ENCODE results near the gene SULF2. TPM values are rescaled to one million over a fixed set of nuclear protein-coding genes. Genes with fewer than 3 reads are reported as not detected.
"Not testable (repeated sequence)": the region's sequence is repeated elsewhere in the genome, so short reads cannot be mapped to it uniquely, and the experiment has no call there.

Gene SULF2
- total RNA-seq, 1 experiment from 2014 or later: not detected

GRCh38 chr20:47801079-47801478, 15.8 kb upstream of the SULF2 start:
- Histone ChIP-seq H3K9ac (ENCODE audit: low read length) (no peak overlapping the region), H3K27ac (ENCODE audit: low read length) (no peak overlapping the region), H3K4me3 (ENCODE audit: low read length) (no peak overlapping the region), H4K20me1 (ENCODE audit: insufficient read depth, low read depth, low read length) (no peaks in the 10 kb centered on the region), H3K4me2 (ENCODE audit: low read depth, low read length, poor library complexity, severe bottlenecking) (no peak overlapping the region), H3K27me3 (ENCODE audit: low read length) (no peaks in the 10 kb centered on the region), H3K9me3 (ENCODE audit: low read length) (no peaks in the 10 kb centered on the region), H3K4me1 (ENCODE audit: low read length) (no peaks in the 10 kb centered on the region), H2AFZ (ENCODE audit: low read length) (no peak overlapping the region), H3K36me3 (ENCODE audit: insufficient read depth, low read length) (no peaks in the 10 kb centered on the region), H3K79me2 (ENCODE audit: low read length) (no peaks in the 10 kb centered on the region), H3K9me2 (replicated peaks; ENCODE audit: insufficient read depth, low read length) (no peaks in the 10 kb centered on the region)
- no peak for DNase-seq

DNA sequence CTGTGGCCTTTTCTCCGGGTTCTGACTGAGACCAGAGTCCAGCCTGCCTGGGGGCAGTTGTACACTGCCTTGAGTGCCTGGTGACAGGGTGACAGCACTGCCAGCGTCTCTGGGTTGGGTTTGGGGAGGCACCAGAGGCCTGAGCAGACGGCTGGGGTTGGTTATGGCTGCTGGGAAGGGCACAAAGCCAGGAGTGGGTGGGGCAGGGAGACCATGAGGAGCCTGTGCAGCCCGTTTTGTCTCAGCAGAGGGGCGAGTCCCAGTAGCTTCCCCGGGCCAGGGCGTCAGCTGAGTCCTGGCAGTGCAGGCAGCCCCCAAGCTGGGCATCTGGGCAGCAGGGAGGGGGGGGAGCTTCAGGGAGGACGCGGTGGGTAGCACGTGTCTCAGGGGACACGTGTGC, 15.3 kb upstream of the SULF2 start:
- Histone ChIP-seq H3K27me3 (ENCODE audit: low read length) (no peaks in the 10 kb centered on the region), H4K20me1 (ENCODE audit: insufficient read depth, low read depth, low read length) (no peaks in the 10 kb centered on the region), H2AFZ (ENCODE audit: low read length) (no peak overlapping the region), H3K9me2 (replicated peaks; ENCODE audit: insufficient read depth, low read length) (no peaks in the 10 kb centered on the region), H3K27ac (ENCODE audit: low read length) (no peak overlapping the region), H3K4me2 (ENCODE audit: low read depth, low read length, poor library complexity, severe bottlenecking) (no peak overlapping the region), H3K9ac (ENCODE audit: low read length) (no peak overlapping the region), H3K36me3 (ENCODE audit: insufficient read depth, low read length) (no peaks in the 10 kb centered on the region), H3K4me1 (ENCODE audit: low read length) (no peaks in the 10 kb centered on the region), H3K9me3 (ENCODE audit: low read length) (no peaks in the 10 kb centered on the region), H3K4me3 (ENCODE audit: low read length) (no peak overlapping the region), H3K79me2 (ENCODE audit: low read length) (no peaks in the 10 kb centered on the region)
- DNase-seq: no peak

DNA sequence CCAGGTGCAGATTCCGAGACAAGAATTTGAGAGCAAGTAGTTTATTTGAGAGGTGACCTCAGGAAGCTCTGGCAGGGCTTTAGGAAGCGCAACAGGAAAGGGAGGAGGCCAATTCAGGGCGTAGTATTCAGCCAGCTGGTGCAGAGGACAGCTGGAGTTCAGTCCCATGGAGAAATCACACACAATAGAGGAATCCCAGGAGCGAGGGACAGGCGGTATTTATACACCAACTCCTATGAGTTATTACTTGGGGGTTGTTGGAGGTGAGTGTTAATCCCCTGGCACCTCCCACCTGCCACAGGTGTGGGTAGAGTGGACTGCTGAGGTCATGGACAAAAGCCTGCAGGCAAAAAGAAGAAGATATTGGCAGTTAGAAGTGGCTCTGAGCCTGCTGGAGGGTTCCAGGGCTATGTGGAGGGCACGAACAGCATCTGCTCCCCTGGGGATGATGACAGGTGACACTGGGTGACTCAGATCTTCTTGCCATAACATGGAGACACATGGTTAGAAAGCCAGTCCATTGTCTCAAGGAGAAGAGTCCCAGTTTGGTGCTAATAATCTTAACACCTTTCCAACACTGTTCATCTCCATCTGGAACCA, 13.9 kb upstream of the SULF2 start:
- Histone ChIP-seq H3K27ac (ENCODE audit: low read length) (no peak overlapping the region), H3K9me2 (replicated peaks; ENCODE audit: insufficient read depth, low read length) (no peaks in the 10 kb centered on the region), H3K79me2 (ENCODE audit: low read length) (no peaks in the 10 kb centered on the region), H2AFZ (ENCODE audit: low read length) (no peak overlapping the region), H3K27me3 (ENCODE audit: low read length) (no peaks in the 10 kb centered on the region), H3K36me3 (ENCODE audit: insufficient read depth, low read length) (no peaks in the 10 kb centered on the region), H3K9me3 (ENCODE audit: low read length) (no peaks in the 10 kb centered on the region), H3K4me3 (ENCODE audit: low read length) (no peak overlapping the region), H4K20me1 (ENCODE audit: insufficient read depth, low read depth, low read length) (no peaks in the 10 kb centered on the region), H3K9ac (ENCODE audit: low read length) (no peak overlapping the region), H3K4me2 (ENCODE audit: low read depth, low read length, poor library complexity, severe bottlenecking) (no peak overlapping the region), H3K4me1 (ENCODE audit: low read length) (no peaks in the 10 kb centered on the region)
- no peak for DNase-seq

DNA sequence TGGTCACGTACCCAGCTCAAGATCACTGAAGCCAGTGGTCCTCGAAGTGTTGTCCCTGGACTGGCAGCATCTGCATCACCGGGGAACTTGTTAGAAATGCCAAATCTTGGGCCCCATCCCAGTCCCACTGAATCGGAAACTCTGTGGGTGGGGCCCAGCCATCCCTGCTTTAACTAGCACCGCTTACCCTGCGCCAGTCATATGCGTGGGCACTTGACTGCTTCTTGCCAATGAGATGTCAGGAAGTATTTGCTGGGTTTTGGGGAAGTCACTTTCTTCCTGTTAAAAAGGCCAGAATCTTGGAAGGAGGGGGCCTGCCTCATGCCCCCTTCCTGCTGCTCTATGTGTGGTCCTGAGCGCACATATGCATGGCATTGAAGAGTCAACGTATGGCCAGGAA, 11.7 kb upstream of the SULF2 start:
- H3K9me2 ChIP-seq (replicated peaks; ENCODE audit: insufficient read depth, low read length): no peaks in the 10 kb centered on the region
- H3K27ac ChIP-seq (ENCODE audit: low read length): no peak overlapping the region
- no peaks in the 10 kb centered on the region for H4K20me1 ChIP-seq (ENCODE audit: insufficient read depth, low read depth, low read length)
- no peaks in the 10 kb centered on the region for H3K27me3 ChIP-seq (ENCODE audit: low read length)
- DNase-seq: no peak
- H3K9ac ChIP-seq (ENCODE audit: low read length): no peak overlapping the region
- no peaks in the 10 kb centered on the region for H3K79me2 ChIP-seq (ENCODE audit: low read length)
- H3K4me1 ChIP-seq (ENCODE audit: low read length): no peaks in the 10 kb centered on the region
- H3K9me3 ChIP-seq (ENCODE audit: low read length): no peaks in the 10 kb centered on the region
- H3K4me3 ChIP-seq (ENCODE audit: low read length): no peak overlapping the region
- no peak overlapping the region for H3K4me2 ChIP-seq (ENCODE audit: low read depth, low read length, poor library complexity, severe bottlenecking)
- H3K36me3 ChIP-seq (ENCODE audit: insufficient read depth, low read length): no peaks in the 10 kb centered on the region
- no peak overlapping the region for H2AFZ ChIP-seq (ENCODE audit: low read length)

GRCh38 chr20:47795214-47795907, 10.1 kb upstream of the SULF2 start:
- no peaks in the 10 kb centered on the region for H3K9me2 ChIP-seq (replicated peaks; ENCODE audit: insufficient read depth, low read length)
- H3K4me3 ChIP-seq (ENCODE audit: low read length): no peak overlapping the region
- no peaks in the 10 kb centered on the region for H3K9me3 ChIP-seq (ENCODE audit: low read length)
- H3K36me3 ChIP-seq (ENCODE audit: insufficient read depth, low read length): no peaks in the 10 kb centered on the region
- no peaks in the 10 kb centered on the region for H3K4me1 ChIP-seq (ENCODE audit: low read length)
- H3K9ac ChIP-seq (ENCODE audit: low read length): no peak overlapping the region
- no peaks in the 10 kb centered on the region for H3K27me3 ChIP-seq (ENCODE audit: low read length)
- DNase-seq: no peak
- H3K4me2 ChIP-seq (ENCODE audit: low read depth, low read length, poor library complexity, severe bottlenecking): no peak overlapping the region
- H4K20me1 ChIP-seq (ENCODE audit: insufficient read depth, low read depth, low read length): no peaks in the 10 kb centered on the region
- no peak overlapping the region for H2AFZ ChIP-seq (ENCODE audit: low read length)
- no peaks in the 10 kb centered on the region for H3K79me2 ChIP-seq (ENCODE audit: low read length)
- no peak overlapping the region for H3K27ac ChIP-seq (ENCODE audit: low read length)

DNA sequence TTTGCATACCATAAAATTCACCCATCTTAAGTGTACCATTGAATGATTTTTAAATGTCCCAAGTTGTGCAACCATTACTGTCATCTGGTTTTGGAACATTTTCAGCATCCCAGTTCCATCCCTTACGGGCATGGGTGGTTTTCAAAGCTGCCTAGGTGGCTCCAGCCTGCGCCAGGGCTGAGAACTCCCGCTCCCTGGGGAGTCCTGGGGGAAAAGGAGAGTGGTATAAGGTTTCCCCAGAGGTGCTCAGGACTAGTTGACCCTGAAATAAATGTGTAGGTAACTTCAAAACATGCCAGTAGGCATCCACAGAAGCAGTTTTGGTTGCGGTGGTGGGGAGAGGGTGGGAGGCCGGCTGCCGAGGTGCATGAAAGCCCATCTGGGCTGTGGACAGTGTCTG, 9.0 kb upstream of the SULF2 start:
- not testable (repeated sequence) for H3K27ac ChIP-seq (ENCODE audit: low read length); H3K9me2 ChIP-seq (replicated peaks; ENCODE audit: insufficient read depth, low read length); H3K9ac ChIP-seq (ENCODE audit: low read length); H3K27me3 ChIP-seq (ENCODE audit: low read length); H3K36me3 ChIP-seq (ENCODE audit: insufficient read depth, low read length); H4K20me1 ChIP-seq (ENCODE audit: insufficient read depth, low read depth, low read length); H3K9me3 ChIP-seq (ENCODE audit: low read length); H3K79me2 ChIP-seq (ENCODE audit: low read length); H2AFZ ChIP-seq (ENCODE audit: low read length); H3K4me1 ChIP-seq (ENCODE audit: low read length); DNase-seq; H3K4me2 ChIP-seq (ENCODE audit: low read depth, low read length, poor library complexity, severe bottlenecking); H3K4me3 ChIP-seq (ENCODE audit: low read length)

GRCh38 chr20:47792021-47792618, 6.8 kb upstream of the SULF2 start:
- Histone ChIP-seq H3K79me2 (ENCODE audit: low read length) (no peaks in the 10 kb centered on the region), H4K20me1 (ENCODE audit: insufficient read depth, low read depth, low read length) (no peaks in the 10 kb centered on the region), H3K27me3 (ENCODE audit: low read length) (no peaks in the 10 kb centered on the region), H3K9me2 (replicated peaks; ENCODE audit: insufficient read depth, low read length) (no peaks in the 10 kb centered on the region), H3K9ac (ENCODE audit: low read length) (no peak overlapping the region), H3K4me1 (ENCODE audit: low read length) (no peaks in the 10 kb centered on the region), H3K4me3 (ENCODE audit: low read length) (no peak overlapping the region), H3K27ac (ENCODE audit: low read length) (no peak overlapping the region), H2AFZ (ENCODE audit: low read length) (no peak overlapping the region), H3K4me2 (ENCODE audit: low read depth, low read length, poor library complexity, severe bottlenecking) (no peak overlapping the region), H3K36me3 (ENCODE audit: insufficient read depth, low read length) (no peaks in the 10 kb centered on the region), H3K9me3 (ENCODE audit: low read length) (no peaks in the 10 kb centered on the region)
- DNase-seq: no peak

DNA sequence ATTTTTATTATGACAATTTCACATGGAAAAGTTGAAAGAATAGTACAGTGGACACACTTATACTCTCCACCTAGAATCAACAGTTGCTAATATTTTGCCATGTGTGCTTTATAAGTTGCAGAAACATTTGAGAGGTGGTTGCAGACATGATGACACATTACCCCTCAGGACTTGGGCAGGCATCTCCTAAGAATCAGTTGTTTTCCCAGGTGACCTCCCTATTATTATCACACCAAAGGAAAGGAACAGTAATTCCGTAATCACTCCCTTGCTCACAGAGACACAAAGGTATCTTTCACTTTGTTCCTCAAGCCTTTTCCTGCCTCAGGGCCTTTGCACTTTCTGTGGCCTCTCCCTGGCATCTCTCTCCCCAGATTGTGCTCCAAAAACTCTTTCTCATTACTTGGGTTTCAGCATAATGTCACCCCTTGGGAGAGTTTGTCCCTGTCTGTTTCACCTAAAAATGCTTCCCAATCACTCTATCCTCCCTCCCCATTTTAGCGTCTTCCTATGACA, 5.9 kb upstream of the SULF2 start:
- no peak overlapping the region for H3K4me3 ChIP-seq (ENCODE audit: low read length)
- no peaks in the 10 kb centered on the region for H3K36me3 ChIP-seq (ENCODE audit: insufficient read depth, low read length)
- H2AFZ ChIP-seq (ENCODE audit: low read length): no peak overlapping the region
- H3K27ac ChIP-seq (ENCODE audit: low read length): no peak overlapping the region
- H3K4me1 ChIP-seq (ENCODE audit: low read length): no peaks in the 10 kb centered on the region
- no peaks in the 10 kb centered on the region for H4K20me1 ChIP-seq (ENCODE audit: insufficient read depth, low read depth, low read length)
- no peaks in the 10 kb centered on the region for H3K79me2 ChIP-seq (ENCODE audit: low read length)
- H3K27me3 ChIP-seq (ENCODE audit: low read length): no peaks in the 10 kb centered on the region
- H3K9me2 ChIP-seq (replicated peaks; ENCODE audit: insufficient read depth, low read length): no peaks in the 10 kb centered on the region
- no peak overlapping the region for H3K9ac ChIP-seq (ENCODE audit: low read length)
- H3K4me2 ChIP-seq (ENCODE audit: low read depth, low read length, poor library complexity, severe bottlenecking): no peak overlapping the region
- H3K9me3 ChIP-seq (ENCODE audit: low read length): no peaks in the 10 kb centered on the region
- no peak for DNase-seq

All from Karpas-422 (cell line).